Central memory CD4-positive, alpha-beta T cell (primary cell): Measurements from ENCODE around the gene NXT2.
"Not testable (repeated sequence)": the region's sequence is repeated elsewhere in the genome, so short reads cannot be mapped to it uniquely, and the experiment has no call there.

ENCODE experiments used
- DNase-seq: peaks from one replicate; pipeline ENCODE4 v3.0.0; 2022
- total RNA-seq, 3 experiments: gene quantifications; one replicate each; lab custom pipeline; 2026; lab: John Stamatoyannopoulos, UW

NXT2 gene
- total RNA-seq: 6.2 to 25.2 (median 16.5) reads per million in 3 experiments

- peak; percentile 83 for DNase-seq
Observed at GRCh38 chrX:109536439-109537323, at the start of gene NXT2. Gene NXT2, plus strand, starts transcription at chrX:109536844. Its CDS starts 163 bp downstream, at chrX:109537007.

- DNase-seq: no peak
Observed at GRCh38 chrX:109487640-109488039, 49.0 kb upstream of the NXT2 start.

DNA sequence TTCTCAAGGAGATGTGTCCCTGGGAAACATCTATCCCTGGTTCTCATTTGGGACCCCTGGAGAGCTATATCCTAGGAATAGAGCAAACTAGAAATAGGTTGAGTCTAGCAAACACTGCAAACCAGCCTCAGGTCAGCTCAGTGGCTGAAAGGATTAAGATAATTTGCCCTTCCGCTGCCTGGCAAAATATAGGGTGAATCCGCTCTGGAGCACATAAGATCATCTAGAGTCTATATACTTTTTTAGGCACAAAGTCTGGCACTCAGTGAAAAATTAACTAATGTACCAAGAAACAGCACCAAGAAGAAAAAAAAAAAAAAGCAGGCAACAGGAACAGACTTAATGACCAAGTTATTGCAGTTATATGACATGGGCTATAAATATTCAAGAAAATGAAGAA lies 47.5 kb upstream of the NXT2 start:
- DNase-seq: no peak

- no peak for DNase-seq
Observed at GRCh38 chrX:109498434-109498833, 38.2 kb upstream of the NXT2 start.

DNA sequence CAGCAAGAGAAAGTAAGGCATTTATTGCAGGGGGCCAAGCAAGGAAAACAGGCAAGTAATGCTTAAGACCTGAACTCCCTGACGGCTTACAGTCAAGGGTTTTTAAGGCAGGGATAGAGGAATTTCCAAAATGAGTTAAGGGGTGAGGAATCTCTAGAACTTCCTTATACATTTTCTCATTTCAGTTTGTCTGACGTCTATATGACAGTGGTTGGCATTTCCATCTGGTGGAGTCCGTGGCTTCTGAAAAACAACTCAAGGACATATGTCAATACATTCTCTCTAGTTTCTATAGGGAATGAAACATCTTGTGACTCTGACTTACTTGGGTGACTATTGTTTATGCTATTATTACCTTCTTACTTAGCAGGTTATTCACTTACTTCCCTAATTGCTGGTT lies 35.5 kb upstream of the NXT2 start:
- DNase-seq: no peak

DNA sequence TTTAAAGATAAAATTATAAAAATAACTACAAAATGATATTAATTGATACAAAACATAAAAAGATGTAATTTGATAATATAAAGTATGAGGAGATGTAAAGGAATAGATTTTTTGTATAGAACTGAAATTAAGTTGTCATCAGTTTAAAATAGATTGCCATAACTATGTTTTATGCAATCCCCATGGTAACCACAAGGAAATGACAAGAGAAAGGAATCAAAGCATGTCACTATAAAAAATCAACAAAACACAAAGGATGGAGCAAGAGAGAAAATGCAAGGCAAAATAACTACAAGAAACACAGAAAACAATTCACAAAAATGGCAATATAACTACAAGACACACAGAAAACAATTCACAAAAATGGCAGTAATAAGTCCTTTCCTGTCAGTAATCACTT lies 27.7 kb upstream of the NXT2 start:
- no peak for DNase-seq

DNA sequence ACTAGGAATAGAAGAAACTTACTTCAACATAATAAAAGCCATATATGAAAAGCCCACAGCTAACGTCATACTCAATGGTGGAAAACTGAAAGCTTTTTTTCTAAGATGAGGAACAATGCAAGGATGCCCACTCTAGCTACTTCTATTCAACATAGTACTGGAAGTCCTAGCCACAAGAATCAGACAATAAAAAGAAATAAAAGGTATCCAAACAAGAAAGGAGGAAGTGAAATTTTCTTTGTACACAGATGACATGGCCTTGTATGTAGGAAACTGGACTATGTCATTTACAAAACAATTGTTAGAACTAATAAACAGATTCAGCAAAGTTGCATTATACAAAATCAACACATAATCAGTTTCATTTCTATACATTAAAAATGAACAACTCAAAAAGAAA lies 25.5 kb upstream of the NXT2 start:
- DNase-seq: no peak

DNA sequence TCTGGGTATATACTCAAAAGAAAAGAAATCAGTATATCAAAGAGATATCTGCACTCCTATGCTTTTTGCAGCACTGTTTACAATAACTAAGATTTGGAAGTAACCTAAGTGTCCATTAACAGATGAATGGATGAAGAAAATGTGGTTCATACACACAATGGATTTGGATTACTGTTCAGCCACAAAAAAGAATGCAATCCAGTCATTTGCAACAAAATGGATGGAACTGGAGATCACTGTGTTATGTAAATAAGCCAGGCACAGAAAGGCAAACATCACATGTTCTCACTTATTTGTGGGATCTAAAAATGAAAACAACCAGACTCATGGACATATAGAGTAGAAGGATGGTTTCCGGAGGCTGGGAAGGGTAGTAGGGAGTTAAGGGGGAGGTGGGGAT lies 17.6 kb upstream of the NXT2 start:
- no peak for DNase-seq

GRCh38 chrX:109533005-109533404 lies 3.6 kb upstream of the NXT2 start:
- no peak for DNase-seq

GRCh38 chrX:109533631-109534030 lies 3.0 kb upstream of the NXT2 start:
- no peak for DNase-seq

- DNase-seq: no peak
Observed at GRCh38 chrX:109534933-109535332, 1.7 kb upstream of the NXT2 start.

GRCh38 chrX:109535578-109535977 lies 1.1 kb upstream of the NXT2 start:
- no peak for DNase-seq

- no peak for DNase-seq
Observed at GRCh38 chrX:109537324-109537665, 651 bp downstream of the NXT2 start.

GRCh38 chrX:109539007-109539406 lies 2.4 kb downstream of the NXT2 start:
- not testable (repeated sequence) for DNase-seq

DNA sequence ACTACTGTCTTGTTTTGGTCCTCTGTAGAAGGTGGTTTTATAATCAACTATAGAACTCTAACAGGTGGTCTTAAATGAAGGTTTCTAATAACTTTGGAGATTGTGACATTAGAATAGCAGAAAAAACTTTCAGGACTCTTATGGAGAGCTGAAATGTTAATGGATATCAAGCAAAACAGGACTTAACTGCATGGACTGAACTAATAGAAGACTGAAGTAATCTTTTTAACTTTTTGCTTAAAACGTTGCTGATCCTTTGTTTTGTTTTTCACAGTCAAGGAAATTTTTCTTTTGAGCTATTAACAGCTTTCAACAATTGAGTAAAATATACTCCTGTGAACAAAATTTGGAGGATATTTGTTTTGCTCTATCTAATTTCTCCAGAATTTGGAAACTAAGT lies 17.2 kb downstream of the NXT2 start:
- no peak for DNase-seq

DNA sequence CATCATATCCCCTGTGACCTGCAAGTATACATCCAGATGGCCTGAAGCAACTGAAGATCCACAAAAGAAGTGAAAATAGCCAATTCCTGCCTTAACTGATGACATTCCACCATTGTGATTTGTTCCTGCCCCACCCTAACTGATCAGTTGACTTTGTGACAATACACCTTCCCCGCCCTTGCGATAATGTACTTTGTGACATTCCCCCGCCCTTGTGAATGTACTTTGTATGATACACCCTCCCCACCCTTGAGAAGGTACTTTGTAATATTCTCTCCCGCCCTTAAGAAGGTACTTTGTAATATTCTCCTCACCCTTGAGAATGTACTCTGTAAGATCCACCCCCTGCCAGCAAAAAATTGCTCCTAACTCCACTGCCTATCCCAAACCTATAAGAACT lies 39.4 kb downstream of the NXT2 start:
- not testable (repeated sequence) for DNase-seq

- no peak for DNase-seq
Observed at GRCh38 chrX:109577055-109577454, 40.4 kb downstream of the NXT2 start.

- DNase-seq: no peak
Observed at GRCh38 chrX:109578916-109579315, 42.3 kb downstream of the NXT2 start.

DNA sequence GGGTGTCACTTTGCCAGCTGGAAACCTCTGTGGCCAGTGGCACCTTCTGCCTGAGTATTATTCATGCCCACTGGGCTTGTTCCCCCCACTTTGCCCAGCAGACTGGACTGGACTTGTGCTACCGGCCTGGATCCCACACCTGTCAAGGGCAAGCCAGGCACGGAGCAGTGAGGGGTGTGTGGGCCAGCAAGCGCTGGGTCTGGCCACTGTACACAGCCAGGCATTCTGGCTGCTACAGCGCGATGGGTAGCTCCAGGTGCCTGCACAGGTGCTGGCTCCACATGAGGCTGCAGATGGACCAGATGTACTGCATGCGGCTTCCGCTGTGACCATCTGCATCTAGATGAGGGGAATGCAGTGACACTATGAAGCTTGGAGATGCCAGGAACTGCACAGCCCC lies 48.8 kb downstream of the NXT2 start:
- DNase-seq: no peak

- no peak for DNase-seq
Observed at GRCh38 chrX:109590176-109590575, 53.5 kb downstream of the NXT2 start.
